ENCODE data around the gene TMEM74B.

The TMEM74B gene

GRCh38 chr20:1137236-1137635 is 47.5 kb downstream of the TMEM74B start:
- DNase-seq (ENCODE audit: low read depth), result no peak

GRCh38 chr20:1134836-1135235 is 49.9 kb downstream of the TMEM74B start:
- no peak for DNase-seq (ENCODE audit: low read depth)

- no peak for DNase-seq (ENCODE audit: low read depth)
Measured at GRCh38 chr20:1134355-1134754, 50.4 kb downstream of the TMEM74B start.

- DNase-seq (ENCODE audit: low read depth), result no peak
Measured at GRCh38 chr20:1131354-1131753, 53.4 kb downstream of the TMEM74B start.

GRCh38 chr20:1130847-1131246 is 53.9 kb downstream of the TMEM74B start:
- no peak for DNase-seq (ENCODE audit: low read depth)
